HPDE6-E6E7 (cell line): ENCODE measurements around the gene UBXN4.
"Not testable (repeated sequence)": the region's sequence is repeated elsewhere in the genome, so short reads cannot be mapped to it uniquely, and the experiment has no call there.

ENCODE experiments used
- DNase-seq: peaks from one replicate; pipeline ENCODE4 v3.0.0; 2011; ENCODE audit warnings: missing footprints; ENCODE audit errors: extremely low spot score

Gene UBXN4, protein sequence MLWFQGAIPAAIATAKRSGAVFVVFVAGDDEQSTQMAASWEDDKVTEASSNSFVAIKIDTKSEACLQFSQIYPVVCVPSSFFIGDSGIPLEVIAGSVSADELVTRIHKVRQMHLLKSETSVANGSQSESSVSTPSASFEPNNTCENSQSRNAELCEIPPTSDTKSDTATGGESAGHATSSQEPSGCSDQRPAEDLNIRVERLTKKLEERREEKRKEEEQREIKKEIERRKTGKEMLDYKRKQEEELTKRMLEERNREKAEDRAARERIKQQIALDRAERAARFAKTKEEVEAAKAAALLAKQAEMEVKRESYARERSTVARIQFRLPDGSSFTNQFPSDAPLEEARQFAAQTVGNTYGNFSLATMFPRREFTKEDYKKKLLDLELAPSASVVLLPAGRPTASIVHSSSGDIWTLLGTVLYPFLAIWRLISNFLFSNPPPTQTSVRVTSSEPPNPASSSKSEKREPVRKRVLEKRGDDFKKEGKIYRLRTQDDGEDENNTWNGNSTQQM

DNA sequence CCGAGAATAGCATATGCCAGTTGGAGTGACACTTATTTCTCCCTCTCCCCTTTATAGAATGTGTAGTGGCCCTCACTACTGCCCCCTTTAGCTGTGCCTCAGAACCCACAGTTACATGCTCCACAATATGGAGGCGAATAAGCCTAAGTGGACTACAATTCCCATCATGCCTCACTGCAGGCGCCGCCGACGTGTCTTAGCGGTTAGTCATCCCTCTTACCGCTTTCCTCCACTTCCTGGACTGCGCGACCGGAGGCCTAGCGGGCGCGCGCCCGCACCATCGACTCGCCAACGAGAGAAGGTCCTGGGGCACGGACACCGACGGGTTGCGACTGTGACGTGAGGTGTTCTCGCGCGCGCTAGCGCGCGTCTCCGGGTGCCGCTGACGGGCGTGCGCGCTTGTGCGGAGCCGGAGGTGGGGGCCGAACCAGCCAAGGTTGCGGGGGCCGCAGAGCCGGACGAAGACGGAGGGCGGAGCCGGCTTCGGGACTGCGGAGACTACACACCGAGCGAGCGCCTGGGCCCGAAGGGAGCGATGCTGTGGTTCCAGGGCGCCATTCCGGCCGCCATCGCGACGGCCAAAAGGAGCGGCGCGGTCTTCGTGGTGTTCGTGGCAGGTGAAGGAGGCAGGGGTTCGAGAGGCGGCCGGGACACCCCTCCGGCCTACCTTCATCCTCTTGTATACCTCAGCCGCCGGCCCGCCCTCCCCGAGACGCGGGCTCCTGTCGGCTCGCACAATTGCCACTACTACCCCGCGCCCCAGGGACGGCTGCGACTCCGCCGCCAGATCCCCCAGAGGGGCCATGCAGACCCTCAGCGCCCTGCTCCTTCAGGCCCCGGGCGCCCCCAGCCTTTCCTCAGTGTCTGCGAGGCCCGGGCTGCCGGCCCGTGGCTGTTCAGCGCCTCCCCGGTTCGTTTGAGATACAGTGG is at the start of gene UBXN4:
UBXN4 (plus strand) TSS at position 461 of the 930 bp plus-strand sequence; CDS start at position 536, 75 bp downstream.
- peak; percentile 97 for DNase-seq

DNA sequence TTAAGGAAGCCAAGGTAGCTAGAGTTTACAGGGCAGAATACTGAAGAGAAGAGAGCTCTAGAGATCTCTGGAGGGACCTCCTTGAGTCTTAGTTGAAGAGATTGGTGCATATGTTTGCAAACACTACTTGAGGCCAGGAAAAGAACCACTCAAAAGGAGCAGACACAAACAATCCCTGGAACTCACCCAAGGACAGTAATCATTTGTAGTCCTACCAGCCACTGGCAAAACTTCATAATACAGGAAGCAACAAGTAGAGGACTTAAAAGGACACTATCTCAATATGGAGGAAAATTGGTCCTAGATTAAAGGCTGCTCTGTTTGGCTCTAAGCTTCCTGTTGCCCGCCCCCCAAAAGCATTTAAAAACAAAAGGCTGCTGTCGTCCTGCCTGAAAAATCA is 46.9 kb upstream of the UBXN4 start:
- DNase-seq: no peak

DNA sequence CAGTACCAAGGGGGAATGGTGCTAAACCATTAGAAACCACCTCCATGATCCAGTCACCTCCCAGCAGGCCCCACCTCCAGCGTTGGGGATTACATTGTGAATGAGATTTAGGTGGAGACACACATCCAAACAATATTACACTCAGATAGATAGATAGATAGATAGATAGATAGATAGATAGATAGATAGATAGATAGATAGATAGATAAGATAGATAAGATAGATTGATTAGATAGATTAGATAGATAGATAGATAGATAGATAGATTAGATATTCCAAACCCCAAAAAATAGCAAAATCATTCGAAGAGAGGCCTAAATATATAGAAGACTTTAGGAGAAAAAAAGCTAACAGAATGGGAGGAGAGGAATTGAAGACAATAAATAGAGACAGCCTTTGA is 42.8 kb upstream of the UBXN4 start:
- no peak for DNase-seq

DNA sequence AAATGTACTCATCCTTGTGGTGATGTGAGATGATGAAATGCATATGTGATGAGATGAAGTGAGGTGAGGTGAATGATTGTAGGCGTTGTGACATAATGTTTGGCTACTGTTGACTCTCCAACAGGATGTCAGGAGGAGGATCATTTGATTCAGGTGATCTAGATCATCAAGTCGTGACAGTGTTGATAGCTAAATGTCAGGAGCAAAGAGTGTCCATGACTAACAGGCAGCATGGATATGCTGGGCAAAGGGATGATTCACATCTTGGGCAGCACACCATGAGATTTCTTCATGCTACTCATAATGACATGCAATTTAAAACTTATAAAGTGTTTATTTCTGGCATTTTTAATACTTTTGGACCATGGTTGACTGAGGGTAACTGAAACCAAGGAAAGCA is 40.2 kb upstream of the UBXN4 start:
- no peak for DNase-seq

DNA sequence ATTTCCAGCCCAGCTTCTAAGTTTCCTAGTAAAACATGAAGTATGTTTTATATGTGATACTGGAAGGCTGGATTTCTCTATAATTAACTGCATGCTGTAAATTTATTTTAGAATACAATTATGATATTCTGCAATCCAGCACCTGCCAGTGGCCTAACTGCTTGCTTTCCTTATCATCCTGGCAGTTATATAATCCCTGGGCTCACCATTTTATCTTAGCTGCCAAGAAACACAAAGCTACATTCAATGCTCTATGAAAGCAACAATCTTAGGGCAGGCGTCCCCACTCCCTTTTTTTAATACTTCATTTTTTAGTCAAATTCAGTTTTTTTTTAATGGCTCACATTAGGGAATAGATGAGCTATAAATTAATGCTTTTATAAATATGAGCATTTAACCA is 38.4 kb upstream of the UBXN4 start:
- DNase-seq: no peak

DNA sequence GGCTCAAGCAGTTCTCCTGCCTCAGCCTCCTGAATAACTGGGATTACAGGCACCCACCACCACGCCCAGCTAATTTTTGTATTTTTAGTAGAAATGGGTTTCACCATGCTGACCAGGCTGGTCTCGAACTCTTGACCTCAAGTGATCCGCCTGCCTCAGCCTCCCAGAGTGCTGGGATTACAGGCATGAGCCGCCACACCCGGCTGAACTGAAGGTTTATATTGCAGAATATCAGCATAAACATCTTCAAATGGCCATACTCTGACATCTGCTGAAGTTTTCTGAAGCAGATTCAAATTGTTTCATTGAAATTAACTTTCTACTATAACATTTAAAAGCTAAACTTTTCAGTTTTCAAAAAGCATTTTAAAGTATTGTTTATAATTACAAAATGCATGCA is 37.6 kb upstream of the UBXN4 start:
- not testable (repeated sequence) for DNase-seq

DNA sequence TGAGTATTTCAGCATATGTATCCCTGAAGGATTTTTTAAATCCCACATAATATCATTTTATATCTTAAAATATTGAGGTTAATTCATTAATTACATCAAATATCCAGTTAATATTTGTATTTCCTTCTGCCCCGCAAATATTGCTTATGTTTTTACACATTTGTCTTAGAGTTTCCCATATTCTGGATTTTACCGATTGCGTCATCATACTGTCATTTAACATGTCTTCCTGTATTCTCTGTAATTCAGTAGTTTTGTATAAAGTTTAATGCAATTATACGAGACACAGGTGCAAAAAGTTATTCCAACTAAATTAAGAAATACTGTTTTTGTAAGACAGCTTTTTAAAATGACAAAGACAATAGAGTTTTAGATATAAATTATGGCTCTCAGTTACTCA is 33.5 kb upstream of the UBXN4 start:
- DNase-seq: no peak

DNA sequence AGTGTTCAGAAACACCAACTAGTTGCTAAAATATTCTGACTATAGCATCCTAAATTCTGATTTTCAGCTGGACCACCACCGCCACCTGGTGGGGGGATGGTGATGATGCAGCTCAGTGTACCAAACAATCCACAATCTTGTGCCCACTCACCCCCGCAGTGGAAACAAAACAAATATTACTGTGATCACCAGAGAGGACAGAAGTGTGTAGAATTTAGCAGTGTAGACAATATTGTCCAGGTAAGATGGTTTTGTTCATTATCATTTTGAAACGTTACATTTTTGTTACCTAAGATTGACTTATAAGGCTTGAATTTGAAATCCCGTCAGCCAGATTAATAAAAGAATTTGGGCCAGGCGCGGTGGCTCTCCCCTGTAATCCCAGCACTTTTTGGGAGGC is 31.7 kb upstream of the UBXN4 start:
- DNase-seq: peak; percentile 33

DNA sequence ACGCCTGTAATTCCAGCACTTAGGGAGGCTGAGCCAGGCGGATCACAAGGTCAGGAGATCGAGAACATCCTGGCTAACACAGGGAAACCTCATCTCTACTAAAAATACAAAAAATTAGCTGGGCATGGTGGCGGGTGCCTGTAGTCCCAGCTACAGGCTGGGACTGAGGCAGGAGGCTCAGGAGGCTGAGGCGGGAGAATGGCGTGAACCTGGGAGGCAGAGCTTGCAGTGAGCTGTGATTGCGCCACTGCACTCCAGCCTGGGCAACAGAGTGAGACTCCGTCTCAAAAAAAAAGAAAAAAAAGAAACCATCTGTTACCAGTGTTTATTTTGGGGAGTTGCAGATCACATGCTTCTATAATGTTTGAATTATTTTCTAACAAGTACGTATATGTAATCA is 26.6 kb upstream of the UBXN4 start:
- not testable (repeated sequence) for DNase-seq

DNA sequence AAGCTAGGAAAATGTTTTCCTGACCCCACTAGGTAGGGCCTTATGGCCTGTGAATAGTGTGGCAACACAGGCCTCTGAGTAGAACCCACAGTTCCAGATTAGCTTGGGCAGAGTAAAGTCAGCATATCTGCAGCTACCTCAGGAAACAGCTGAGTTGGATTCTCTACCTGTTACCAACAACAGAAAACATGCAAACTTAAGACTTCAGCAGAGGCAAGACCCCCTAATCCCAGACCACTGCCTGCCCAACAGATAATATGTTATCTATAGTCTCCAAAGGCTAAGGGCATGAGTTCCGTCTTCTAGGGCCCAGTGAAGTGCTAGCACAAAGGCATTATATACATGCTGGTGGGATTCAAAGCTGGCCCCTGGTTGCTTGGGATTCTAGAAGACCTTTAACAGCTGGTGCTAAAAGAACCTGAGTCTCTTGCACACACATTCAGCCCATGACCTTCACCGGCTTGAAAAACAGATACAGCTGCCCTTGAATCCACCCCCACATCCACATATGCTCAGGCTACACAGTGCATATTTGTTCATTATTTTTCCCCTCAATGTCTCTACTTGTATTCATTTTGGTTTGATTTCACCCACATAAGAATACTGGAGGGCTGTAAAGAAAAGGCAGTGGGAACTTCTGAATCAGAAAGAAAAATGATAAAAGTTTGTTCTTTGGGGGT is 13.5 kb upstream of the UBXN4 start:
- DNase-seq: no peak

DNA sequence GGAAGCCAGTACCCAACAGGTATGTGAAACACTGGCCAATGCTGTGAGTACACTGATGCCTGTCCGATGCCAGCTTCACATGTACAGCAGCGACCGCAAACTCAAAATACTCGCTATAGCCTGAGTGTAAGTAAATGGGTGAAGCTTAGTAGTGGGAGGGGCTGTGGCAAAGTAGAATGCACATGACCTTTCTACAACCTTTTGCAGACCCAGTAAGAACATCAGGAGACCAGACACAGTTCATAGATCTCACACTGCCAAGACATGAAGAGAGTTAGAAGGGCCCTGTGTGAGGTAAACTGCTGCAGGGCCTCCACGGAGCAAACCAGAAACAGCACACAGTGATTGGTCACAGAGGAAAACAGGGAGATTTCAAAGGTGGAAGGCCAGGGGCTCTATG is 9.1 kb upstream of the UBXN4 start:
- DNase-seq: no peak

DNA sequence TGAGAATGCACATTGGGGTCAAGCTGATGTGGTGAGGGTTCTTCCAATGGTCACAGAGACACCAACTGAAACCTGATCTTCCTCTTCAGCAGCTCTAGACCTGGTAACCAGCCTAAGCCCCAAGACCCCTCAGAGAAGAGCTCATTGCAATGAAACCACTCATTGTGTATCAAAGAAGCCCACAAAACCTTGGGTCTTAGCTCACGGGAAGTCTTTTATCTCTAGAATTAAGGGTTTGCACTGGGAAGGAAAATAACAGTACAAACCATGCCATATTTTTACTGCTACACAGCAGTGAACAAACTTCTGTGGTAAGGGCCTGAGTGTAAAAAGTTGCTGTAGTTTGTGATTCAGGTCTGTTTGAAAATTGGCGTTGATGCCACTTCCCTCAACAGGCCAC is 8.6 kb upstream of the UBXN4 start:
- no peak for DNase-seq

DNA sequence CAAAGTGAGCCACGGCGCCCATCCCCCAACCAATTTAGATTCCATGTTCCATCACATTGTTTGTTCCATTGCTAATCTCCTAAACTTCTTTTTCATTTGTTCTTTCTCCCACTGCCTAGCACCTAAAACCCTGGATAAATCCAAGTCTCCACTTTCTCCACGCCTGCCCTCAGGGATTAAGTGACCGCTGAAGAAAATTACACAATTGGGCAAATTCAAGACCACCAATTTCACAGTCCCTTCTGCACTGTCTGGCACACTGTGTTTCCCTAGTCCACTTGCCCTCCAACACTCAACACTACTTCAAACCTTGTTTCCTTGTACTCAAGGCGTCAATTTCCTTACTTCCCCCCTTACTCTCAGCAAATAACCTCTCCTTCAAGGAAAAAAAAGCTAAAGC is 5.1 kb upstream of the UBXN4 start:
- no peak for DNase-seq

DNA sequence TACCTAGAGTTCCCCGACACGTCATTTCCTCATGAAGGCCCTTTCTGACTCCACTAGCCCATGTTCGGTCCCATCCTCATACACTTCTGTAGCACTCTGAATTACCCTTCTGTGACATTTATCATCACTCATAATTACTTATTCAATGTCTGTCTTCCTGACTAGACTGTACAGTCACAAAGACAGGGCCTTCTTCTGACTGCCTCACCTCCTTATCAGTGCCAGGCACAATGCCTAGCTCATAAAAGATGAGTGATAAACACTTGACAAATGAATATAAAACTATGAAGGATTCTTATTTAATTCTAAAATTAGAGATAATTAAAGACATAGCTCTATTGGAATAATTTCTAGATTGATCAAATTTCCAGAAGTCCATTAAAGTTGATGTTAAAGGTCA is 1.4 kb upstream of the UBXN4 start:
- no peak for DNase-seq

DNA sequence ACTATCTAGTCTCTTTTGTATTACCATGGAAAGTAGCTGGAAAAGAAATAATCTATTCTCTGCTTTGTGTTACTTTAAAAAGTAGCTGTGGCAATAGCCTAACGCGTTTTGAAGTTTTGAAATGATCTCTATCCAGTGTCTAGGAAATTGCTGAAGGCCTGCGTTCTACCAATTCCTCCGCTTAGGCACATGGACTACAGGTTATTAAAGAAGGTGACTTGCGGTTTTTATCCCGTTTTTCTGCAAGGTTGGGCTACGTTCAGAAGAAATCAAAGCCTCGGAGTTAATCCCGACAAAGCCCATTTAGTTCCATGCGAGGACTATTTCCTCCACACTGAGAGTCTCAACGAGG is 636 bp upstream of the UBXN4 start:
- no peak for DNase-seq

DNA sequence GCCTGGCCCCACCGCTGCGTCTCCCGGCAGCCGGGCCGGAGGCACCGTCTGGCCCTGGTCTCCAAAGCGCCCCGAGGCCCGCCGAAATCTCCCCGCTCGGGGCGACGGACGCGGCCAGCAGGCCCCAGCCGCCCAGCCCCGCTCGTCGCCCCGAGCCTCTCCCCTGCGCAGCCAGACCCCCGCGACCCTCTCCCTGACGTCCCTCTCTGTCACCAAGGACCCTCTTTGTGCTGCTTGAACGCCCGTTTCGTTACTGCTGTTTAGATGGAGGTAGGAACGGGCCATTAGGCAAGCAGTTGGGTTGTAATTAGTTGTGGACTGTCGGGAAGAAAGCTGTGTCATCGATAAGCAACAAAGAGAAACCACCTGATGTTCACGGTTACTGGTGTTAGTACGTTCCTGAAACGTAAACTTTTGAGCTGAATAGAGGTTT is 686 bp downstream of the UBXN4 start:
- peak; percentile 47 for DNase-seq

DNA sequence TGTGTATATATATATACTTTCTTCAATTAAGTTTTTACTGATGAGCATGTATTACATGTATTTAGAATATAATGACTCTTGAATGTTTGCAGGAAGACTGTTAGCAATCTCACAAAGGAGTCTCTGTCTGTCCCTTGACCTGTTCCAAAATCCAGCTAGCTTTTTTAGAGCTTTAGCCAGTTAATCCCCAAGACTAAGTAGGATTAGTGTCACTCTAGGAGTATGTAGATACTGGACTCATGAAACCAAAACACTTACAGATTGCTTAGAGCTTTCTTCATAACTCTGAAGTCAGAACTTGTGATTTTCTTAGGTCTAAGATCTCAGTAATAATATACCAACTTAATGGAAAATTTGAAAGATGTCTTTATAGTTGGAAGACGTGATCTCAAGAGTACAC is 2.2 kb downstream of the UBXN4 start:
- no peak for DNase-seq

DNA sequence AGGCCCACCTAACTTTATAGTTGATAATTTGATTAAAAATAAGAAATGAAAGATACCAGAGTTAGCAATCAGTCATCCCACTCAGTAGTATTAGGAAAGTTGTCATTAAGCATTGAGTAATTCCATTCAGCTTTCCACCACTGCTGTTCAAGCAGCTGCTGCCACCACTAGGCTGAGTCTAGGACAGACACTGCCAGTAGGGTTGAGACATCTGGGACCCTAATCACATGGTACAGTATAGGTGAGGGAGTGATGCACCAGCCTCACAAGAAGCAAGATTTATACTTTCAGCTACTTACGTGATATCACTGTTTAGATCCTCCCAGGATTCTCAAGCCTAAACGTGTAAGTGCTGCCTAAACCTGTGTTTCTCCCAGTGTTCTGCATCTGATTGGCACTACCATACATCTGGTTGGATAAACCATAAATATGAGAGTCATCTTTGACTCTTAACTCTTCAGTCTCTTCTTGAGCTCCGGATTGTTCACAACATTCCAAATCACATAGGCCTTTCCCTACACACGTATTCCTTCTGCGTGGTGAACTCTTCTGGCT is 3.2 kb downstream of the UBXN4 start:
- peak; percentile 35 for DNase-seq

DNA sequence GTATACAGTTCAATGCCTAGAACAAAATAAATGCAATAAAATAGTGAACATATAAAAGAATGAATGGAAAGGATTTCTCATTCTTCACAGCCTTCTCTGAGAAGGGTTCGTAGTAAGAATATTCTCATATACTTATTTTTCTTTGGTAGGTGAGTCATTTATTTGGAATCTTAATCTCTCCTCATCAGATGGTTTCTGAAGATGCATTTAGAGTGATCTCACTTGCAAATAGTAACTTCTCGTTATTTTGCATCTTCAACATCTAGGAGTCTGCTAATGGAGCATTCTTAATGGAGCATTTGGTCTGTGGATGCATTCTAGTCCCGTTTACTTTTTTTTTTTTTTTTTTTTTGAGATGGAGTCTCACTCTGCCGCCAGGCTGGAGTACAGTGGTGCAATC is 3.9 kb downstream of the UBXN4 start:
- no peak for DNase-seq

DNA sequence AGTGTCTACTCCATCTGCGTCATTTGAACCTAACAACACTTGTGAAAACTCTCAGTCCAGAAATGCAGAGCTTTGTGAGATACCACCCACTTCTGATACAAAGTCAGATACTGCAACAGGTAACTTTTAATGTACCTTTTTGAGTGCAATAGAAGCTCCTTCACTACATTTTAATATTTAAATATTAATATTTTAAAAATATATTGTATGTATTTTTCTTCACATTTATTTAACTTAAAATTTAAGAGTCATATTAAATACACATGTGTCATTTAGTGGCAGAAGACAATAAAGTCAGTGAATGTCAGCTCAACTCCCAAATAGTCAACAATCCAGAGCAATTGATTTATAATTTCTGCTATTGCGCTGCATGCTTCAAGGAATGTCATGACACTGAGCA is 13.9 kb downstream of the UBXN4 start:
- no peak for DNase-seq

DNA sequence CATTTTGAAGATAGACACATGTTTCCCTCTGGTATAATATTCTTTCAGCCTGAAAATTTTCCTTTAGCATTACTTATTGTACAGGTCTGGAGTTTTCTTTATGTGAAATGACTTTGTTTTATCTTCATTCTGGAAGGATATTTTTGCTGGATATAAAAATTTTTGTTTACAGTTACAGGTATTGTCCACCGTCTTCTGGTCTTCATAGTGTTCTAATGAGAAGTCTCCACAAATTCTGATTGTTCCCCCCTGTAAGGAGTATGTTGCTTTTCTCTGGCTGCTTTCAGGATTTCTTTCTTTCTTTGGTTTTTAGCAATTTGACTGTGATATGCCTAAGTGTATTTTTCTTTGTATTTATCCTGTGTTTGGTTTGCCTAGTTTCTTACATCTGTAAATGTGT is 15.0 kb downstream of the UBXN4 start:
- no peak for DNase-seq

DNA sequence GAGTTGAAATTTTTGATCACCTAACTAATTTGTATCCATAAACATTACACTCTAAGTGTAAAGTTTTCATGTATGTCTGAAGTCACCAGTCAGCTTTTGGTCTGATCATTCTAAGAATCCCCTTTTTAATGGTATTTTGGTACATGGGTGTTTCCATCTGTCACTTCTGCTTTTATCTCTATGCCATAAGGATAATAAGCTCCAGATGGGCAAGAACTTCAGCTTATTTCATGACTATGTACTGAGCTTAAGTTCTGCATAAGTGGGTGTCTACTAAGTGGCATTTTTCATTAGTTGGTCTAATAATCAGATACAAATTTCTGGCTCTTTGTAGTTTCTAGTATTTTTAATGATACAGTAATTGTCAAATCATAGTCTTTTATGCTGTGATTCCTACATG is 20.4 kb downstream of the UBXN4 start:
- DNase-seq: no peak
